Measurements from ENCODE around the gene BOC.

DNA sequence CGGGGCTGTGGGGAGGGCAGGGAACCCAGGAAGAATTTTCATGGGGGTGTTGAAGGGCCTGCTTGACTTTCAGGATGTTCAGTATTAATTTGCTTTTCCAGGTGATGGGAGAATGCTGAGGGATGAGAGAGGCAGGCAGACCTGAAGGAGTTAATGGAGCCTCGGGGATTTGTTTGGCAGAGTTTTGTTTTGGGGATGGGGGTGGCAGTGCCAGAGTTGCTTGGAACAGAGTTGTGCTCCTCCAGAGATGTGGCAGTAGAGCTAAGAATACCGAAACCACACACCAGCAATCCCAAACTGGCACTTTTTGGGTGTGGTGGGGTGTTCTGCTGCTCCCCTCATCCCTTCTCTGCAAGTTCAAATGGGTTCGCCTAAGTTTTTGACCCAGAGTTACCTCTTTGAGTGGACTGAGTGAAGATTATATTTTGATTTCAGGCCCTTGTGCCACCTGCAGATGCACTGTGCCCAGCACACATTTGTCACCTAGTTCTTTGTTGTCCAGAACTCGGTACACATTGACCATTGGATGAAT lies 1.6 kb downstream of the BOC start:
- TF ChIP-seq, protein P1, sequence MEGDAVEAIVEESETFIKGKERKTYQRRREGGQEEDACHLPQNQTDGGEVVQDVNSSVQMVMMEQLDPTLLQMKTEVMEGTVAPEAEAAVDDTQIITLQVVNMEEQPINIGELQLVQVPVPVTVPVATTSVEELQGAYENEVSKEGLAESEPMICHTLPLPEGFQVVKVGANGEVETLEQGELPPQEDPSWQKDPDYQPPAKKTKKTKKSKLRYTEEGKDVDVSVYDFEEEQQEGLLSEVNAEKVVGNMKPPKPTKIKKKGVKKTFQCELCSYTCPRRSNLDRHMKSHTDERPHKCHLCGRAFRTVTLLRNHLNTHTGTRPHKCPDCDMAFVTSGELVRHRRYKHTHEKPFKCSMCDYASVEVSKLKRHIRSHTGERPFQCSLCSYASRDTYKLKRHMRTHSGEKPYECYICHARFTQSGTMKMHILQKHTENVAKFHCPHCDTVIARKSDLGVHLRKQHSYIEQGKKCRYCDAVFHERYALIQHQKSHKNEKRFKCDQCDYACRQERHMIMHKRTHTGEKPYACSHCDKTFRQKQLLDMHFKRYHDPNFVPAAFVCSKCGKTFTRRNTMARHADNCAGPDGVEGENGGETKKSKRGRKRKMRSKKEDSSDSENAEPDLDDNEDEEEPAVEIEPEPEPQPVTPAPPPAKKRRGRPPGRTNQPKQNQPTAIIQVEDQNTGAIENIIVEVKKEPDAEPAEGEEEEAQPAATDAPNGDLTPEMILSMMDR (conservative IDR thresholded peaks at IDR 0.05; ENCODE audit: low read depth, low read length) = no peak
- TF ChIP-seq EZH2 (IDR thresholded peaks at IDR 0.05; ENCODE audit: low read length, unreplicated experiment) = no peak
